MM.1S (cell line): ENCODE data around the gene CSGALNACT2.

Source experiments
- DNase-seq: peaks from one replicate; pipeline ENCODE4 v3.0.0-alpha.2; 2015
- H2AFZ ChIP-seq: fragments of 300-600 bp; sonication (generic); 2 replicates; pipeline ENCODE4 v1.6.0; 2016; ENCODE audit warnings: antibody characterized with exemption, low read length
- H3F3A ChIP-seq: fragments of 300-600 bp; sonication (generic); 2 replicates; pipeline ENCODE4 v1.6.1; 2016; ENCODE audit warnings: mild to moderate bottlenecking, antibody characterized with exemption, low read length, moderate library complexity, mixed read lengths; ENCODE audit not compliant: insufficient read depth
- H3K27ac ChIP-seq: fragments of 300-600 bp; sonication (generic); 2 replicates; pipeline ENCODE4 v1.5.1; 2016; ENCODE audit warnings: mild to moderate bottlenecking, low read length
- H3K27me3 ChIP-seq: fragments of 300-600 bp; sonication (generic); replicated peaks from 2 replicates; pipeline ENCODE4 v1.6.0; 2016; ENCODE audit warnings: low read length; ENCODE audit not compliant: insufficient read depth
- H3K36me3 ChIP-seq: fragments of 300-600 bp; sonication (generic); replicated peaks from 2 replicates; pipeline ENCODE4 v1.6.1; 2016; ENCODE audit warnings: mild to moderate bottlenecking, low read length, mixed read lengths; ENCODE audit not compliant: insufficient read depth
- H3K4me1 ChIP-seq: fragments of 300-600 bp; sonication (generic); 2 replicates; pipeline ENCODE4 v1.6.1; 2016; ENCODE audit warnings: low read length, mixed read lengths
- H3K4me2 ChIP-seq: fragments of 300-600 bp; sonication (generic); 2 replicates; pipeline ENCODE4 v1.6.0; 2016; ENCODE audit warnings: low read depth, low read length
- H3K4me3 ChIP-seq: fragments of 300-600 bp; sonication (generic); 2 replicates; pipeline ENCODE4 v1.5.1; 2016; ENCODE audit warnings: low read length, mixed read lengths
- H3K79me2 ChIP-seq: fragments of 300-600 bp; sonication (generic); 2 replicates; pipeline ENCODE4 v1.6.1; 2016; ENCODE audit warnings: mixed run types, low read length, mixed read lengths
- H3K9ac ChIP-seq: fragments of 300-600 bp; sonication (generic); 2 replicates; pipeline ENCODE4 v1.6.1; 2016; ENCODE audit warnings: low read length, mixed read lengths
- H3K9me2 ChIP-seq: fragments of 300-600 bp; sonication (generic); replicated peaks from 2 replicates; pipeline ENCODE4 v1.6.1; 2016; ENCODE audit warnings: mild to moderate bottlenecking, low read length, mixed read lengths; ENCODE audit not compliant: insufficient read depth
- H3K9me3 ChIP-seq: fragments of 300-600 bp; sonication (generic); replicated peaks from 2 replicates; pipeline ENCODE4 v1.6.1; 2016; ENCODE audit warnings: mild to moderate bottlenecking, low read length, mixed read lengths; ENCODE audit not compliant: insufficient read depth
- H4K20me1 ChIP-seq: fragments of 300-600 bp; sonication (generic); 2 replicates; pipeline ENCODE4 v1.6.1; 2016; ENCODE audit warnings: mild to moderate bottlenecking, low read length, moderate library complexity, mixed read lengths; ENCODE audit not compliant: insufficient read depth
- EZH2 ChIP-seq: fragments of 300-600 bp; sonication (generic); optimal IDR thresholded peaks from 2 replicates; pipeline ENCODE3; 2017; ENCODE audit warnings: low read depth, mild to moderate bottlenecking, antibody characterized with exemption, low read length, mixed read lengths
- EZH2phosphoT487 ChIP-seq: fragments of 300-600 bp; sonication (generic); IDR thresholded peaks from 2 replicates; pipeline ENCODE4 v1.6.1; 2018; ENCODE audit warnings: antibody characterized with exemption, low read length
- TF ChIP-seq, protein P1 (sequence below): fragments of 300-600 bp; sonication (generic); IDR thresholded peaks from 2 replicates; pipeline ENCODE4 v1.5.1; 2016; ENCODE audit warnings: antibody characterized with exemption, low read length, mixed read lengths

The CSGALNACT2 gene

DNA sequence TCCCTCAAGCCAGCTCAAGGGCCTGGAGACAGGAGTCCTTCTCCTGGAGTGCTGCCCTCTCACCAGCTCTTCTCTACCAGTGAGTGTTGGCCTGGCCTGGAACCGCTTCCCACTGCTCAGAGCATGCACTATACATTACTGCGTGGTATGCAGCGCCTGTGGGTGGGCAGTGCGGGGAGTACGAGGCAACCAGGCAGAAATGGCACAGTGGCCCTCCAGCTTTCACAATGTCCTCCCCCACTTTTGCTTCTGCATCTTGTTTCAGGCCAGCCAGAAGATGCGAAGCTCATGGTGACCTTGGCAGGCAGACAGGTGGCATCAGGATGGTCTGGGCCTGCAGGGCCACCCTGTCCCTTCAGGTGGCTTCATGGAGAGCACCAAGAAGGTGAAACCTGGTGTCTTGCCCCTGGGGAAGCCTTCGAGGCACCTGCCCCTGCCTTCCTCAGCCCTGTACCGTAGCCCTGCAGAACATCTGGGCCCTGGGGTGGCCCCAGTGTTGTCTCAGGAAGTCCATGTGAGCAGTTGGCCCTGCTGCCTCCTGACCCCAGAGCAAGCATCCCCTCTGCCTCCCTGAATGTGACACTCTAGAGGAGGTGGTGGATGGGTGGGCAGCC lies 92.8 kb downstream of the CSGALNACT2 start:
- TF ChIP-seq EZH2phosphoT487 (no peak), EZH2 (no peak)
- TF ChIP-seq, protein P1, sequence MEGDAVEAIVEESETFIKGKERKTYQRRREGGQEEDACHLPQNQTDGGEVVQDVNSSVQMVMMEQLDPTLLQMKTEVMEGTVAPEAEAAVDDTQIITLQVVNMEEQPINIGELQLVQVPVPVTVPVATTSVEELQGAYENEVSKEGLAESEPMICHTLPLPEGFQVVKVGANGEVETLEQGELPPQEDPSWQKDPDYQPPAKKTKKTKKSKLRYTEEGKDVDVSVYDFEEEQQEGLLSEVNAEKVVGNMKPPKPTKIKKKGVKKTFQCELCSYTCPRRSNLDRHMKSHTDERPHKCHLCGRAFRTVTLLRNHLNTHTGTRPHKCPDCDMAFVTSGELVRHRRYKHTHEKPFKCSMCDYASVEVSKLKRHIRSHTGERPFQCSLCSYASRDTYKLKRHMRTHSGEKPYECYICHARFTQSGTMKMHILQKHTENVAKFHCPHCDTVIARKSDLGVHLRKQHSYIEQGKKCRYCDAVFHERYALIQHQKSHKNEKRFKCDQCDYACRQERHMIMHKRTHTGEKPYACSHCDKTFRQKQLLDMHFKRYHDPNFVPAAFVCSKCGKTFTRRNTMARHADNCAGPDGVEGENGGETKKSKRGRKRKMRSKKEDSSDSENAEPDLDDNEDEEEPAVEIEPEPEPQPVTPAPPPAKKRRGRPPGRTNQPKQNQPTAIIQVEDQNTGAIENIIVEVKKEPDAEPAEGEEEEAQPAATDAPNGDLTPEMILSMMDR = no peak
- no peaks in the 10 kb centered on the region for H3K9me2 ChIP-seq
- no peak overlapping the region for H2AFZ ChIP-seq
- no peaks in the 10 kb centered on the region for H3K4me1 ChIP-seq
- DNase-seq = no peak
- H4K20me1 ChIP-seq = no peaks in the 10 kb centered on the region
- H3K27me3 ChIP-seq = no peaks in the 10 kb centered on the region
- H3K79me2 ChIP-seq = no peaks in the 10 kb centered on the region
- H3K36me3 ChIP-seq = no peaks in the 10 kb centered on the region
- H3K9ac ChIP-seq = no peak overlapping the region
- H3K27ac ChIP-seq = no peak overlapping the region
- H3K4me2 ChIP-seq = no peak overlapping the region
- no peak overlapping the region for H3K4me3 ChIP-seq
- H3F3A ChIP-seq = no peaks in the 10 kb centered on the region
- no peaks in the 10 kb centered on the region for H3K9me3 ChIP-seq

- Histone ChIP-seq H3K4me2 (no peak overlapping the region), H2AFZ (no peak overlapping the region), H3K36me3 (no peaks in the 10 kb centered on the region), H3K79me2 (no peaks in the 10 kb centered on the region), H3K9me2 (no peaks in the 10 kb centered on the region), H3K27ac (no peak overlapping the region), H3K9me3 (no peaks in the 10 kb centered on the region), H4K20me1 (no peaks in the 10 kb centered on the region), H3K4me1 (no peaks in the 10 kb centered on the region), H3K4me3 (no peak overlapping the region), H3F3A (no peaks in the 10 kb centered on the region), H3K9ac (no peak overlapping the region), H3K27me3 (no peaks in the 10 kb centered on the region)
- TF ChIP-seq EZH2phosphoT487 (no peak), EZH2 (no peak)
- TF ChIP-seq, protein P1 = no peak
- no peak for DNase-seq
Measured at GRCh38 chr10:43231523-43232078, 93.4 kb downstream of the CSGALNACT2 start.

GRCh38 chr10:43233601-43234430 lies 95.6 kb downstream of the CSGALNACT2 start:
- no peak overlapping the region for H3K9ac ChIP-seq
- no peaks in the 10 kb centered on the region for H3F3A ChIP-seq
- no peaks in the 10 kb centered on the region for H3K9me3 ChIP-seq
- H3K79me2 ChIP-seq = no peaks in the 10 kb centered on the region
- DNase-seq = no peak
- TF ChIP-seq EZH2phosphoT487 (no peak), EZH2 (no peak)
- TF ChIP-seq, protein P1 = no peak
- no peaks in the 10 kb centered on the region for H3K9me2 ChIP-seq
- no peaks in the 10 kb centered on the region for H3K4me1 ChIP-seq
- no peaks in the 10 kb centered on the region for H3K27me3 ChIP-seq
- no peak overlapping the region for H3K27ac ChIP-seq
- no peak overlapping the region for H2AFZ ChIP-seq
- H3K4me2 ChIP-seq = no peak overlapping the region
- no peaks in the 10 kb centered on the region for H3K36me3 ChIP-seq
- H3K4me3 ChIP-seq = no peak overlapping the region
- no peaks in the 10 kb centered on the region for H4K20me1 ChIP-seq
